ENCODE results near the gene CCDC126.

CCDC126 gene

GRCh38 chr7:23661385-23661784 is 64.2 kb downstream of the CCDC126 start:
- no peak for TF ChIP-seq CTCF (IDR thresholded peaks at IDR 0.05; ENCODE audit: low read depth, low read length)
- no peak for DNase-seq (ENCODE audit: extremely low read depth, low read depth)

GRCh38 chr7:23662124-23662983 is 65.2 kb downstream of the CCDC126 start:
- DNase-seq (ENCODE audit: extremely low read depth, low read depth) = no peak

GRCh38 chr7:23662984-23663313 is 65.8 kb downstream of the CCDC126 start:
- DNase-seq (ENCODE audit: extremely low read depth, low read depth) = no peak
- no peak for TF ChIP-seq CTCF (IDR thresholded peaks at IDR 0.05; ENCODE audit: low read depth, low read length)

More at GRCh38 chr7:23662124-23662983, 65.2 kb downstream of the CCDC126 start:
- no peak for TF ChIP-seq CTCF (IDR thresholded peaks at IDR 0.05; ENCODE audit: low read depth, low read length)

- TF ChIP-seq CTCF (IDR thresholded peaks at IDR 0.05; ENCODE audit: low read depth, low read length) = no peak
- no peak for DNase-seq (ENCODE audit: extremely low read depth, low read depth)
These were observed 66.9 kb downstream of the CCDC126 start for GRCh38 chr7:23664122-23664521.

- no peak for TF ChIP-seq CTCF (IDR thresholded peaks at IDR 0.05; ENCODE audit: low read depth, low read length)
- no peak for DNase-seq (ENCODE audit: extremely low read depth, low read depth)
These were observed 74.9 kb downstream of the CCDC126 start for GRCh38 chr7:23672033-23672432.

GRCh38 chr7:23679898-23680413 is 82.8 kb downstream of the CCDC126 start, which contains the start of gene FAM221A:
Gene FAM221A (plus strand): TSS chr7:23680199. CDS start chr7:23680219, 20 bp downstream.
- TF ChIP-seq CTCF (IDR thresholded peaks at IDR 0.05; ENCODE audit: low read depth, low read length) = peak; percentile 58

More at GRCh38 chr7:23679898-23680413, 82.8 kb downstream of the CCDC126 start, which contains the start of gene FAM221A:
- peak; percentile 12 for DNase-seq (ENCODE audit: extremely low read depth, low read depth)
